Mucosa of stomach (tissue), 1 donor: ENCODE data around the gene LMF1.

Experiments used
- H3K27me3 ChIP-seq: one replicate; pipeline ENCODE4 v1.7.0; 2013; ENCODE audit warnings: mild to moderate bottlenecking, low read length; ENCODE audit not compliant: control insufficient read depth, insufficient read depth
- H3K36me3 ChIP-seq: one replicate; pipeline ENCODE4 v1.7.0; 2013; ENCODE audit warnings: low read length; ENCODE audit not compliant: control insufficient read depth, insufficient read depth
- H3K4me1 ChIP-seq: one replicate; pipeline ENCODE4 v1.7.0; 2013; ENCODE audit warnings: mild to moderate bottlenecking, low read length; ENCODE audit not compliant: control insufficient read depth, insufficient read depth
- H3K4me3 ChIP-seq: one replicate; pipeline ENCODE4 v1.7.0; 2013; ENCODE audit warnings: low read length
- H3K9ac ChIP-seq: one replicate; pipeline ENCODE4 v1.7.0; 2013; ENCODE audit warnings: mild to moderate bottlenecking, low read length, moderate library complexity
- H3K9me3 ChIP-seq: one replicate; pipeline ENCODE4 v1.7.0; 2013; ENCODE audit warnings: mild to moderate bottlenecking, low read length, moderate library complexity; ENCODE audit not compliant: control insufficient read depth
- donor health status: Pancreatic carcinoma.

Gene LMF1

GRCh38 chr16:935684-936083 is 35.1 kb downstream of the LMF1 start:
- no peaks in the 10 kb centered on the region for H3K4me1 ChIP-seq
- no peak overlapping the region for H3K4me3 ChIP-seq
- H3K9me3 ChIP-seq: no peaks in the 10 kb centered on the region
- no peaks in the 10 kb centered on the region for H3K36me3 ChIP-seq
- H3K27me3 ChIP-seq: no peaks in the 10 kb centered on the region
- H3K9ac ChIP-seq: no peak overlapping the region

- Histone ChIP-seq H3K27me3 (no peaks in the 10 kb centered on the region), H3K4me3 (no peak overlapping the region), H3K36me3 (no peaks in the 10 kb centered on the region), H3K9me3 (no peaks in the 10 kb centered on the region), H3K4me1 (no peaks in the 10 kb centered on the region), H3K9ac (no peak overlapping the region)
These were observed 36.6 kb downstream of the LMF1 start for GRCh38 chr16:934178-934577.

- Histone ChIP-seq H3K9me3 (no peaks in the 10 kb centered on the region), H3K36me3 (no peaks in the 10 kb centered on the region), H3K9ac (no peak overlapping the region), H3K4me3 (no peak overlapping the region), H3K4me1 (no peaks in the 10 kb centered on the region), H3K27me3 (no peaks in the 10 kb centered on the region)
These were observed 37.2 kb downstream of the LMF1 start for GRCh38 chr16:933581-933980.

GRCh38 chr16:932831-933330 is 37.9 kb downstream of the LMF1 start:
- Histone ChIP-seq H3K9ac (no peak overlapping the region), H3K36me3 (no peaks in the 10 kb centered on the region), H3K27me3 (no peaks in the 10 kb centered on the region), H3K9me3 (no peaks in the 10 kb centered on the region), H3K4me1 (no peaks in the 10 kb centered on the region), H3K4me3 (no peak overlapping the region)

GRCh38 chr16:931626-932500 is 38.9 kb downstream of the LMF1 start:
- no peaks in the 10 kb centered on the region for H3K36me3 ChIP-seq
- H3K27me3 ChIP-seq: no peaks in the 10 kb centered on the region
- no peaks in the 10 kb centered on the region for H3K4me1 ChIP-seq
- H3K9ac ChIP-seq: no peak overlapping the region
- no peak overlapping the region for H3K4me3 ChIP-seq
- no peaks in the 10 kb centered on the region for H3K9me3 ChIP-seq

- Histone ChIP-seq H3K9ac (no peak overlapping the region), H3K27me3 (no peaks in the 10 kb centered on the region), H3K36me3 (no peaks in the 10 kb centered on the region), H3K9me3 (no peaks in the 10 kb centered on the region), H3K4me3 (no peak overlapping the region), H3K4me1 (no peaks in the 10 kb centered on the region)
These were observed 39.6 kb downstream of the LMF1 start for GRCh38 chr16:931171-931570.

- Histone ChIP-seq H3K27me3 (no peaks in the 10 kb centered on the region), H3K9ac (no peak overlapping the region), H3K4me3 (no peak overlapping the region), H3K4me1 (no peaks in the 10 kb centered on the region), H3K9me3 (no peaks in the 10 kb centered on the region), H3K36me3 (no peaks in the 10 kb centered on the region)
These were observed 40.3 kb downstream of the LMF1 start for GRCh38 chr16:930511-930910.

GRCh38 chr16:930076-930475 is 40.7 kb downstream of the LMF1 start:
- Histone ChIP-seq H3K9ac (no peak overlapping the region), H3K36me3 (no peaks in the 10 kb centered on the region), H3K27me3 (no peaks in the 10 kb centered on the region), H3K4me3 (no peak overlapping the region), H3K4me1 (no peaks in the 10 kb centered on the region), H3K9me3 (no peaks in the 10 kb centered on the region)

GRCh38 chr16:929227-930073 is 41.3 kb downstream of the LMF1 start:
- H3K36me3 ChIP-seq: no peaks in the 10 kb centered on the region
- H3K4me1 ChIP-seq: no peaks in the 10 kb centered on the region
- no peaks in the 10 kb centered on the region for H3K27me3 ChIP-seq
- no peak overlapping the region for H3K9ac ChIP-seq
- H3K4me3 ChIP-seq: no peak overlapping the region
- no peaks in the 10 kb centered on the region for H3K9me3 ChIP-seq

- Histone ChIP-seq H3K36me3 (no peaks in the 10 kb centered on the region), H3K4me3 (no peak overlapping the region), H3K9ac (no peak overlapping the region), H3K27me3 (no peaks in the 10 kb centered on the region), H3K9me3 (no peaks in the 10 kb centered on the region), H3K4me1 (no peaks in the 10 kb centered on the region)
These were observed 42.3 kb downstream of the LMF1 start for GRCh38 chr16:928526-928925.

GRCh38 chr16:927931-928330 is 42.9 kb downstream of the LMF1 start:
- no peak overlapping the region for H3K9ac ChIP-seq
- no peaks in the 10 kb centered on the region for H3K9me3 ChIP-seq
- H3K27me3 ChIP-seq: no peaks in the 10 kb centered on the region
- no peaks in the 10 kb centered on the region for H3K4me1 ChIP-seq
- H3K36me3 ChIP-seq: no peaks in the 10 kb centered on the region
- H3K4me3 ChIP-seq: no peak overlapping the region

- H3K9me3 ChIP-seq: no peaks in the 10 kb centered on the region
- no peaks in the 10 kb centered on the region for H3K27me3 ChIP-seq
- H3K36me3 ChIP-seq: no peaks in the 10 kb centered on the region
- H3K4me3 ChIP-seq: no peak overlapping the region
- H3K4me1 ChIP-seq: no peaks in the 10 kb centered on the region
- no peak overlapping the region for H3K9ac ChIP-seq
These were observed 43.4 kb downstream of the LMF1 start for GRCh38 chr16:927406-927805.
